SU-DHL-6 (cell line): ENCODE results near the gene ZNF300.

ENCODE experiments used
- H2AFZ ChIP-seq: fragments of 200-600 bp; sonication (generic); 2 replicates; pipeline ENCODE4 v1.6.1; 2014; ENCODE audit warnings: low read depth, mild to moderate bottlenecking, moderate library complexity, mixed read lengths, antibody characterized with exemption, low read length; ENCODE audit not compliant: severe bottlenecking
- H3F3A ChIP-seq: fragments of 200-600 bp; shearing (Covaris generic); 2 replicates; pipeline ENCODE4 v1.6.0; 2016; ENCODE audit warnings: antibody characterized with exemption, mild to moderate bottlenecking; ENCODE audit not compliant: insufficient read depth
- H3K27ac ChIP-seq: fragments of 200-600 bp; sonication (generic); 2 replicates; pipeline ENCODE4 v1.5.1; 2016; ENCODE audit warnings: low read depth, mild to moderate bottlenecking, low read length, moderate library complexity, mixed read lengths
- H3K27me3 ChIP-seq: fragments of 200-600 bp; sonication (generic), shearing (Covaris generic); 2 replicates; pipeline ENCODE4 v1.6.0; 2014; ENCODE audit warnings: mild to moderate bottlenecking, low read length
- H3K36me3 ChIP-seq: fragments of 200-600 bp; sonication (generic); 2 replicates; pipeline ENCODE4 v1.6.1; 2014; ENCODE audit warnings: mild to moderate bottlenecking, low read length, mixed read lengths
- H3K4me2 ChIP-seq: fragments of 300-600, 200-600 bp; shearing (Covaris generic), sonication (generic); 2 replicates; pipeline ENCODE4 v1.6.0; 2014; ENCODE audit warnings: low read length, low read depth, mild to moderate bottlenecking; ENCODE audit not compliant: poor library complexity, severe bottlenecking
- H3K4me3 ChIP-seq: fragments of 200-600 bp; sonication (generic); 2 replicates; pipeline ENCODE4 v1.5.1; 2014; ENCODE audit warnings: antibody characterized with exemption, low read length, mild to moderate bottlenecking, mixed read lengths; ENCODE audit not compliant: insufficient read depth, poor library complexity, severe bottlenecking
- H3K79me2 ChIP-seq: fragments of 200-600 bp; sonication (generic); 2 replicates; pipeline ENCODE4 v1.6.1; 2014; ENCODE audit warnings: mild to moderate bottlenecking, low read length, moderate library complexity; ENCODE audit not compliant: insufficient read depth
- H3K9ac ChIP-seq: fragments of 200-600 bp; sonication (generic); 2 replicates; pipeline ENCODE4 v1.7.0; 2014; ENCODE audit warnings: mild to moderate bottlenecking, low read length
- H3K9me2 ChIP-seq: fragments of 200-600 bp; sonication (generic); replicated peaks from 2 replicates; pipeline ENCODE4 v1.6.1; 2014; ENCODE audit warnings: low read length; ENCODE audit not compliant: insufficient read depth
- H3K9me3 ChIP-seq: fragments of 200-600 bp; sonication (generic); 2 replicates; pipeline ENCODE4 v1.6.1; 2014; ENCODE audit warnings: low read length, mixed read lengths; ENCODE audit not compliant: insufficient read depth
- H4K20me1 ChIP-seq: fragments of 200-600 bp; sonication (generic); 2 replicates; pipeline ENCODE4 v1.6.1; 2014; ENCODE audit warnings: low read depth, mild to moderate bottlenecking, antibody characterized with exemption, low read length, moderate library complexity, mixed read lengths
- CTCF ChIP-seq: fragments of 200-600 bp; sonication (generic); IDR thresholded peaks from one replicate; pipeline ENCODE4 v1.5.1; 2017; ENCODE audit warnings: antibody characterized with exemption, mild to moderate bottlenecking, low read length, moderate library complexity; ENCODE audit not compliant: insufficient read depth, poor library complexity, severe bottlenecking
- EZH2phosphoT487 ChIP-seq: fragments of 200-600 bp; sonication (generic), shearing (Covaris generic); conservative IDR thresholded peaks from 2 replicates; pipeline ENCODE4 v1.6.1; 2018; ENCODE audit warnings: mild to moderate bottlenecking, antibody characterized with exemption, low read length, moderate library complexity, mixed read lengths

ZNF300 gene

GRCh38 chr5:150904479-150905311 lies at the start of gene ZNF300:
ZNF300 (minus strand) TSS chr5:150904980; CDS start chr5:150903155, 1,825 bp downstream.
- Histone ChIP-seq H3K4me2 (no peak within 1 kb of the TSS), H3K9me2 (no peaks in the 10 kb centered on the region), H3K9ac (no peak within 1 kb of the TSS), H3K4me3 (no peak within 1 kb of the TSS), H3K27ac (no peak within 1 kb of the TSS), H2AFZ (no peak within 1 kb of the TSS), H4K20me1 (no peaks in the 10 kb centered on the region), H3F3A (no peaks in the 10 kb centered on the region), H3K9me3 (0 out of 2 replicates have a peak, but pooled peaks cover 8% of the 10 kb centered on the region), H3K27me3 (peaks cover 3% of the 10 kb centered on the region; the same call in 1 of the 2 replicates), H3K36me3 (no peaks in the 10 kb centered on the region), H3K79me2 (no peaks in the 10 kb centered on the region)
- TF ChIP-seq CTCF (no peak), EZH2phosphoT487 (no peak)

GRCh38 chr5:150948539-150948938 lies 43.8 kb upstream of the ZNF300 start:
- Histone ChIP-seq H3K36me3 (no peaks in the 10 kb centered on the region), H2AFZ (no peak overlapping the region), H3K9me2 (no peaks in the 10 kb centered on the region), H3K27me3 (no peaks in the 10 kb centered on the region), H4K20me1 (no peaks in the 10 kb centered on the region), H3K79me2 (no peaks in the 10 kb centered on the region), H3K9ac (no peak overlapping the region), H3K4me2 (no peak overlapping the region), H3K9me3 (peaks cover 16% of the 10 kb centered on the region; the same call in 1 of the 2 replicates), H3F3A (no peaks in the 10 kb centered on the region), H3K4me3 (no peak overlapping the region), H3K27ac (no peak overlapping the region)
- TF ChIP-seq CTCF: no peak
- no peak for TF ChIP-seq EZH2phosphoT487

- TF ChIP-seq CTCF (no peak), EZH2phosphoT487 (no peak)
- Histone ChIP-seq H3K27ac (no peak overlapping the region), H3K4me2 (no peak overlapping the region), H3K27me3 (no peaks in the 10 kb centered on the region), H3F3A (no peaks in the 10 kb centered on the region), H3K9ac (no peak overlapping the region), H3K79me2 (no peaks in the 10 kb centered on the region), H2AFZ (no peak overlapping the region), H4K20me1 (no peaks in the 10 kb centered on the region), H3K36me3 (no peaks in the 10 kb centered on the region), H3K9me3 (peaks cover 9% of the 10 kb centered on the region; the same call in 1 of the 2 replicates), H3K9me2 (no peaks in the 10 kb centered on the region), H3K4me3 (no peak overlapping the region)
Observed at GRCh38 chr5:150946351-150946905, 41.6 kb upstream of the ZNF300 start.
